ENCODE data around the gene ANO4. TPM values are rescaled to one million over a fixed set of nuclear protein-coding genes. Genes with fewer than 3 reads are reported as not detected.

ANO4 gene
- total and polyA plus RNA-seq, 2 of the 8 experiments (the other 6 are each of a cell fraction or from before 2014, with no cell fraction given): 1.1 to 3.4 TPM

DNA sequence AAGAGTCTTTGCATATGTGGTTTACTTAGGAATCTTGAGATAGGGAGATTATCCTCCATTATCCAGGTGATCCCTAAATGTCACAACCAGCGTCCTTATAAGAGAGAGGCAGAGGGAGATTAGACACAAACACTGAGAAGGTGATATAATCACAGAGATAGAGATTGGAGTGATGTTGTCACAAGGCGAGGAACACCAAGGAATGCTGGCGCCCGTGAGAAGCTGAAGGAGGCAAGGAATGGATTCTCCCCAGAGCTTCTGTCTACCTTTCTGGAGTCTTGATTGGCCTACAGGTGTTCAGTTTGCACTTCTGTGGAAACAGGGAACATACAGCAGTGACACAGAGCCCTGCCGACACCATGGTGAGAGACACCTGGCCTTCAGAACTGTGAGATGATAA is 101.6 kb downstream of the ANO4 start:
- H3K9me3 ChIP-seq (ENCODE audit: insufficient read depth in 2 of 2, low read depth in 1 of 2, low read length in 1 of 2): no peaks in the 10 kb centered on the region
- H3K27me3 ChIP-seq (replicated peaks in 1 of 4; ENCODE audit: control insufficient read depth in 3 of 4, extremely low read depth in 1 of 4, insufficient read depth in 3 of 4, low read length in 3 of 4): no peaks in the 10 kb centered on the region
- H3K14ac ChIP-seq (ENCODE audit: insufficient read length): no peak overlapping the region
- no peaks in the 10 kb centered on the region for H3K36me3 ChIP-seq (ENCODE audit: control insufficient read depth in 2 of 4, insufficient read depth in 4 of 4, low read length in 3 of 4)
- no peaks in the 10 kb centered on the region for H3K79me1 ChIP-seq (ENCODE audit: low read depth, low read length)
- H2BK15ac ChIP-seq (ENCODE audit: low read length): no peak overlapping the region
- no peak overlapping the region for H3K18ac ChIP-seq (ENCODE audit: extremely low read depth, low read length)
- FAIRE-seq: no peak
- no peak overlapping the region for H3K4me2 ChIP-seq (ENCODE audit: insufficient read depth in 1 of 2, low read depth in 2 of 2, low read length in 2 of 2)
- WGBS, 2 experiments (ENCODE audit: extremely low coverage in 1 of 2, insufficient coverage in 1 of 2, insufficient read length in 1 of 2, insufficient replicate concordance in 2 of 2, low coverage in 1 of 2, low lambda C conversion rate in 2 of 2, missing lambda C conversion rate in 1 of 2): 93% methylated on average over 5 of the region's 5 CpGs; no CpG with 5 or more reads in 1 of the 2 experiments
- H3K4me1 ChIP-seq (replicated peaks in 1 of 4; ENCODE audit: control insufficient read depth in 3 of 4, insufficient read depth in 4 of 4, low read length in 3 of 4): no peaks in the 10 kb centered on the region
- ChIA-PET POLR2A (ENCODE audit: partially characterized antibody) (no interaction called here), CTCF (ENCODE audit: partially characterized antibody) (interaction anchor here (0.8 to 1.2 kb wide), 4 partner anchors 17 to 69 kb away, joined by 3 read pairs; no protein-coding TSS in a partner anchor)
- H3K23me2 ChIP-seq (ENCODE audit: low read depth, low read length): no peaks in the 10 kb centered on the region
- no peak overlapping the region for H2BK5ac ChIP-seq (ENCODE audit: low read depth, low read length)
- no peak overlapping the region for H3K56ac ChIP-seq (replicated peaks; ENCODE audit: insufficient read length, low read depth, low read length)
- no peak overlapping the region for H2BK120ac ChIP-seq (replicated peaks; ENCODE audit: low read depth, low read length)
- no peak overlapping the region for H2BK12ac ChIP-seq (ENCODE audit: low read depth, low read length)
- H2AFZ ChIP-seq (ENCODE audit: low read length): no peak overlapping the region
- no peak overlapping the region for H2AK5ac ChIP-seq (ENCODE audit: low read depth, low read length)
- DNase-seq (ENCODE audit: low read depth in 1 of 2, low spot score in 2 of 2): no peak
- no peak overlapping the region for H4K8ac ChIP-seq (ENCODE audit: extremely low read depth, insufficient read depth, low read length)
- H4K20me1 ChIP-seq (replicated peaks in 1 of 2; ENCODE audit: control insufficient read depth in 1 of 2, insufficient read depth in 2 of 2, low read length in 2 of 2): no peaks in the 10 kb centered on the region
- no peak overlapping the region for H2BK20ac ChIP-seq (ENCODE audit: low read length)
- TF ChIP-seq JUN (IDR thresholded peaks at IDR 0.05; ENCODE audit: low read depth, low read length) (no peak), SAP30 (IDR thresholded peaks at IDR 0.05; ENCODE audit: insufficient read depth, insufficient replicate concordance, low read length) (no peak), CHD2 (IDR thresholded peaks at IDR 0.05; ENCODE audit: low read length) (no peak), POU5F1 (IDR thresholded peaks at IDR 0.05; ENCODE audit: low read depth, low read length) (no peak), CTBP2 (IDR thresholded peaks at IDR 0.05; ENCODE audit: borderline replicate concordance, insufficient read depth, insufficient read length, low read length) (no peak), SP1 (IDR thresholded peaks at IDR 0.05; ENCODE audit: low read depth, low read length) (no peak), KDM1A (IDR thresholded peaks at IDR 0.05; ENCODE audit: borderline replicate concordance, low read length) (no peak)
- TF ChIP-seq, protein P1, sequence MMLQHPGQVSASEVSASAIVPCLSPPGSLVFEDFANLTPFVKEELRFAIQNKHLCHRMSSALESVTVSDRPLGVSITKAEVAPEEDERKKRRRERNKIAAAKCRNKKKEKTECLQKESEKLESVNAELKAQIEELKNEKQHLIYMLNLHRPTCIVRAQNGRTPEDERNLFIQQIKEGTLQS (IDR thresholded peaks at IDR 0.05; ENCODE audit: insufficient read depth, low read depth, low read length): no peak
- H4K91ac ChIP-seq (replicated peaks; ENCODE audit: insufficient read length, low read length): no peak overlapping the region
- no peak overlapping the region for H3K27ac ChIP-seq (ENCODE audit: low read depth, low read length)
- no peak overlapping the region for H4K5ac ChIP-seq (ENCODE audit: insufficient read length, low read depth, low read length)
- H3K79me2 ChIP-seq (ENCODE audit: control insufficient read depth in 1 of 2, insufficient read depth in 2 of 2, low read length in 2 of 2): no peaks in the 10 kb centered on the region
- no peak overlapping the region for H3K4ac ChIP-seq (replicated peaks; ENCODE audit: insufficient read length, low read depth, low read length)
- H3K4me3 ChIP-seq (ENCODE audit: extremely low read depth in 1 of 4, insufficient read depth in 2 of 4, low read depth in 3 of 4, low read length in 4 of 4): no peak overlapping the region
- no peak overlapping the region for H3K9ac ChIP-seq (replicated peaks in 1 of 4; ENCODE audit: extremely low read depth in 1 of 4, low read depth in 3 of 4, low read length in 3 of 4)
- H3K23ac ChIP-seq (ENCODE audit: insufficient read length): no peak overlapping the region
